Eye (tissue), 1 donor: ENCODE measurements around the gene ZNF780B.
"Not testable (repeated sequence)": the region's sequence is repeated elsewhere in the genome, so short reads cannot be mapped to it uniquely, and the experiment has no call there.

Experiments used
- DNase-seq: peaks from one replicate; pipeline ENCODE4 v3.0.0-alpha.2; 2015

The ZNF780B gene

DNA sequence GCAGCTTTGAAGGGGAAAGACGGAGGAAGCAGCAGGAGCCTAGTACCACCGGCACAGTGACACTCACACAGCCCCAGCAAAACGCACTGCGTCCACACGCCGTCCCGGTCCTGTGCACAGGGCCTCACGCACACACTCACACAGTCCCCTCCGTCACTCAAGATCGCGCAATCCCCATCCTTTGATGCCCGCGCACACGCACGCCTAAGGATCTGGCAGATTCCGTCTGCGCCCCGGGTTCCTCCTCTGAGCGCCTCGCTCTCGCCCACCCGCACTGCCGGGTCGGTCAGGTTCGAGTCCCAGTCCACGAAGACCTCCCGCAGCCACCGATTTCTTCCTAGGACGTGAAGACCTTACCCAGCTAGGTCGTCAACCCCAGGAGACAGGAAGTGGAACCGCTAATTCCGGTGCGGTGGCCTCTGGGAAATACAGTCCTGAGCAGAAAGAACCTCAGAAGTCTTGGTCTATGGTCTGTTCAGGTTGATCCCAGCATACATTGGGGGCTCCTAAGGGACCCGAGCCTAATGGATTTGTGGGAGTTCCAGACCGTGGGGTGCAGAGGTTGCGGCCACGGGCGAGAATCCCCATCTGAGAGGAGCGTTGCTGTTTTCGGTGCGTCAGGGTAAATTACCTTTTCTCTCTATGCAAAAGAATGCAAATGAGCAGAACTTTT is at the start of gene ZNF780B:
Gene ZNF780B (minus strand): TSS at position 400 of the 673 bp plus-strand sequence. CDS start 5,899 bp downstream, outside the sequence.
- peak; percentile 88 for DNase-seq

DNA sequence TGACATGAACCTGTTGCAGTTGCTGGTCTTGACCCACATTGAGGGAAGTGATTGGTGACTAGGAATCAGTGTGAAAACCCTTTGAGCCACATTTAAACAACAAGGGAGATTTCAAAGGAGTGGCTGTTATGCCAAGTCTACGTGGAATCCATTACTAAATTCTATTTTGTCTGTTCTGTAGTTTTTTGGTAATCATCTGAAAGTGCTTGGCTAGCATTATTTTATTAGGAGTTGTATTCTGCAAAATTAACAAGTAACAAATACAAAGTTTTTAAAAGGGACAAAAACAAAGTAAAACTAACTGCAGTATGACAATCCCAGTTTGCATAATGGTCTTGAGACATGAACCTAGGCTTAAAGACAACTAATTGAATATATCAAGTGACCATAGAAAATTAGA is 48.7 kb upstream of the ZNF780B start:
- DNase-seq, result no peak

DNA sequence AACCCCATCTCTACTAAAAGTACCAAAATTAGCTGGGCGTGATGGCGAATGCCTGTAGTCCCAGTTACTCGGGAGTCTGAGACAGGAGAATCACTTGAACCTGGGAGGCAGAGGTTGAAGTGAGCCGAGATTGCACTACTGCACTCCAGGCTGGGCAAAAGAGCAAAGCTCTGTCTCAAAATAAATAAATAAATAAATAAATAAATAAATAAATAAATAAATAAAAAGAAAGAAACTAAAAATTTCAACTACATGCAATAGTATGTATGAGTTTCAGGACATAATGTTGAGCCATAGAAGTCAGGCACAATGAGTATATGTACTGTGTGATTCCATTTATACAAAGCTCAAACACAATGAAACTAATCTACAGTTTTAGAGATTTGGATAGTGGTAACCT is 47.6 kb upstream of the ZNF780B start:
- no peak for DNase-seq

DNA sequence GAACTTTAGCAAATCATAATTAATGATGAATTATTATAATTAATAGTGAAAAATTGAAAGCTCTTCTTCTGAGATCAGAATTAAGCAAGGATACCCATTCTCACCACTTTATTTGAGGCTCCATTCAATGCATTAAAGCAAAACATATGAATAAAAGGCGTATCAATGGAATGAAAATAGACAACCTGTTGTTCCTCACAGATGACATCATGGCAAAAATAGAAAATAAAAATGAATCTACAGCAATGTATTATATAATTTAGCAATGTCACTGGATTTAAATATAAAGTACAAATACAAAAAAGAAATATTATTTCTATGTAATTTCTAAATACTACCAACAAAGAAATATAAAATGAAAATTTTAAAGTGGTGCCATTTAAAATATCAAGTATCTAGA is 45.8 kb upstream of the ZNF780B start:
- DNase-seq, result no peak

DNA sequence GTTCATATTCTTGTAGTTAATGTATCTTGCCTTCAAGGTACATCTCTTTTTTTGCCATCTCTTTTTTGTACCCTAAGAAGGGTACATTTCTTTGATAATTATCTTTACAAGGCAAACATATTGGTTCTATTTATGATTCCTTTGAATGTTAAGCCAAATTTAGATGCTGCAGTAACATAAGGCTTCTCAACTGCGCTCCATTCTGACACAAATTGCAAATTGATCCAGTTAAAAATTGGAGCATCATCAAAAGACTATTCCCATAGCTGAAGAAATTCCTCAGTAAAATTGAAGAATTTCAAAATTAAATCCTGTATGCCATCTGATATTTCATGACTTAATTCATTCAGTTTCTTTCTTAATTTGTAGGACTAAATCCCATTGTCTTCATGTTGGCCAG is 37.4 kb upstream of the ZNF780B start:
- no peak for DNase-seq

DNA sequence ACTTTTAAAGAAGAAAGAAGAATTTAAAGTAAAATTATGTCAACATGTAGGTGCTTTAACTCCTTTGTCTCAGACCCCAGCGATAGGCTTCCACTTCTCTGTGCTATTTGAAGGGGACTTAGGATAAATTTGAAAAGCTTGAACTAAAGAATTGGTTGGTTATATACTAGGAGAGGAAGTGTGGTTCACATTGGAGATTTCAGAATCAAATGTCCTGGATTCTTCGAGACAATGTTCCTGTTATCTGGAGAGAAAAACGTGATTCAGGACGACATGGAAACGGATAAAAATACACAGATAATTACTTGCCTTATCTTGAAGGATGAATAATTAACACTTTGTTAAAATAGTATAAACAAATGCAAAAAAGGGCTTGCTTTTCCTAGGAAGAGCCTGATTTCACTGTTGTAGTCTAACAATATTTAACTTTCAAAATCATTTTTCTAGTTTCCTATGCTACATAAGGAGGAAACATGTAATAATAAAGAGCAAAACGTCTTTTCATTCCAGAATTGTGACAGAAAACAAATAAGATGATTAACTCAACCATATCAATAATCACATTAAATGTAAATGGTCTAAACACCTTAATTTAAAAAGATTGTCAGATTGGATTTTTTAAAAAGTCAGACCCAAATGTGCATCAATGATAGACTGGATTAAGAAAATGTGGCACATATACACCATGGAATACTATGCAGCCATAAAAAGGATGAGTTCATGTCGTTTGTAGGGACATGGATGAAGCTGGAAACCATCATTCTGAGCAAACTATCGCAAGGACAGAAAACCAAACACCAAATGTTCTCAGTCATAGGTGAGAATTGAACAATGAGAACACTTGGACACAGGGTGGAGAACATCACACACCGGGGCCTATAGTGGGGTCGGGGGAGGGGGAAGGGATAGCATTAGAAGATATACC is 35.4 kb upstream of the ZNF780B start:
- no peak for DNase-seq

DNA sequence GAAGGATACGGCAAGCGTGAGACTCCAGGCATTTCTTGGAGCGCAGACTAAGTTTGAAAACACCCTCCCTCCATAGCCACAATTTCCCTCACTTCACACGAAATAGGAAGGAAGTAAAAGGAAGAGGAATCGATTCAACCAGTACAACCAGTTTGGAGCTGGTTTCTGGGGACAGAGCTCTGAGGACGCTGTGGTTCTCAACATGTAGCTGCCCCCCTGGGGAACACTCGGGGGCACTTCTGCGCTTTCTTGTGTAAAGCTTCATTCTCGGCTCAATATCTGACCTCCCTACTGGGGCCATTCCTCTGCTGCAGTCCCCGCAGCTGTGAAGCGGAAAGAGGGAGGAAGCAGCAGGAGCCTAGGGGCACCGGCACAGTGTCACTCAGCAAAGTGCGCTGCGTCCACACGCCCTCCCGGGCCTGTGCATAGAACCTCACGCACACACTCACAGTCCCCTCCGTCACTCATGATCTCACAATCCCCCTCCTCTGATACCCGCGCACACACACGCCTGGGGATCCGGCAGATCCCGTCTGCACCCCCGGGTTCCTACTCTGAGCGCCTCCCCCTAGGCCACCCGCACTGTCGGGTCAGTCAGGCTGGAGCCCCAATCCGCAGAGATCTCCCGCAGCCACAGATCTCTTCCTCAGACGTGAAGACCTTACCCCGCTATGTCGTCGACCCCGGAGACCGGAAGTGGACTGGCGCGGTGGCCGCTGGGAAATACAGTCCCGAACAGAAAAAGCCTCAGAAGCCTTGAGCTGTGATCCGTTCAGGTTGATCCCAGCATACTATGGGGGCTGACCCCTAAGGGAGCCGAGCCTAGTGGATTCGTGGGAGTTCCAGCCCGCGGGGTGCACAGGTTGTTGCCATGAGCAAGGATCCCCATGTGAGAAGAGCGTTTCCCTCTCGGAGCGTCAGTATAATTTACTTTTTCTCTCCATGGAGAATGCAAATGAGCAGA is 34.5 kb upstream of the ZNF780B start, which contains the start of gene ZNF780A:
Gene ZNF780A (minus strand): TSS at position 703 of the 964 bp plus-strand sequence. CDS start 6,190 bp downstream, outside the sequence.
- peak; percentile 94 for DNase-seq

DNA sequence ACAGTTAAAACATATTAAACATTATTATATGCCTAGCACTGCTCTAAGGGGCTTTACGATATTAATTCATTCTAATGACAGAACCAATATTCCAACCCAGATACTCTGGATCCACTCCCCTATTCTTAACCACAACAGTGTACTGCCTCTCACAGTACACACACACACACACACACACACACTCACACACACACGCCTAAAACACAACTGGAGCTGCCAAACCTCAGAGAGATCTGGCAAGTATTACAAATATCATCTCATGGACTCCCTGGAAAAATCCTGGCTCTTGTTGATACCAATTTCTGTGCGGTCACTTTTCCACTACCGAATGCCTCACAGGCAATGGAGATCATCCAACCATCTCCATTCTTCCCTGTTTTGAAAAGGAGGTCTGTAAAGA is 33.4 kb upstream of the ZNF780B start:
- peak; percentile 45 for DNase-seq

DNA sequence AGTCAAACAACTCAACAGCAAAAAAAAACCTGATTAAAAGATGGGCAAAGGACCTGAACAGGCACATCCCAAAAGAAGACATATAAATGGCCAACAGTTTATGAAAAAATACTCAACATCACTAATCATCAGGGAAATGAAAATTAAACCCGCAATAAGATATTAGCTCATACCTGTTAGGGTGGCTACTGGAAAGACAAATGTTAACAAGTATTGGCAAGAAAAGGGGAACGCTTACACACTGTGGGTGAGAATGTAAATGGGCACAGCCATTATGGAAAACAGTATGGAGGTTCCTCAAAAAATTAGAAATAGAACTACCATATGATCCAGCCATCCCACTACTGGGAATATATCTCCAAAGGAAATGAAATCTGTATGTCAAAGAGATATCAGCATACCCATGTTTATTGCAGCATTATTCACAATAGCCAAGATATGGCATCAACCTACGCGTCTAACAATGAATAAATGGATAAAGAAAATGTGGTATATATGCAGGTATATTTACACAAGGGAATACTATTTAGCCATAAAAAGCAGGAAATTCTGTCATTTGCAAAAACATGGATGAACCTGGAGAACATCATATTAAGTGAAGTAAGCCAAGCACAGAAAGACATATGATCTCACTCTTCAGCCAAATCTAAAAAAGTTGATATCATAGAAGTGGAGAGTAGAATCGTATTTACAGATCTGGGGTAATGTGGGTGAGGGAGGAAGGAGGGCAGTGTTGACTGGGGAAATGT is 32.4 kb upstream of the ZNF780B start:
- DNase-seq, result no peak

DNA sequence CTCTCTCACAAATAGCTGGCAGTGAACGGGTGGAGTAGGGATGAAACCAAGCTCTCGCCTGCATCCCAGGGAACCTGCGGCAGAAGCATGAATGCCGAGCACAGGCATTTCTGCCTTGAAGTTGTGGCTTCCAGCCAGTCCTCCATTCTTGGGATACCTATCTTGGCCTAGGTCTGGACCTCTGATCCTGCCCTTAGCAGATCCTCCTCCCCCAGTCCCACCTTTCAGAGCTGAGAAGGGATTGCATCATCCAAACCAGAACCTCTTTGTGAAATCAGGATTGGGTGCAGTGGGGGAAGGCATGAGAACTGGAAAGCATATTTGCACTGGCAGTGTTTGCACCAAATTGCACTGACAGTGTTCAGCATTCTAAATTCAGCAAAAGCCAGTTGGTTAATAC is 28.9 kb upstream of the ZNF780B start:
- no peak for DNase-seq

DNA sequence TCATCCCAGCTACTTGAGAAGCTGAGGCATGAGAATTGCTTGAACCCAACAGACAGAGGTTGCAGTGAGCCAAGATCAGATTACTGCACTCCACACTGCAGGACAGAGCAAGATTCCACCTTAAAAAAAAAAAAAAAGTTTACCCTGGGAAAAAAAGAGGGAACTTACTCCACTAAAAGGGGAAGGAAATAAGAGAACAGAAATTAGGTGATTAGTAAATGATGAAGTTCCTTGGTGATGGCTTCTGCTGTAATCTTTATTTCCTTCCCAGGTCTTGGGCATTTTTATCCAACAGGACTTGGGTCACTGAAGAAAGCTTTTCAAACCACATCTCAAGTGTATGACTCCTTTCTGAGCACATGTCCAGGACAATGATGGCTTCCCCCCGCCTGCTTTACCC is 25.4 kb upstream of the ZNF780B start:
- DNase-seq, result no peak

DNA sequence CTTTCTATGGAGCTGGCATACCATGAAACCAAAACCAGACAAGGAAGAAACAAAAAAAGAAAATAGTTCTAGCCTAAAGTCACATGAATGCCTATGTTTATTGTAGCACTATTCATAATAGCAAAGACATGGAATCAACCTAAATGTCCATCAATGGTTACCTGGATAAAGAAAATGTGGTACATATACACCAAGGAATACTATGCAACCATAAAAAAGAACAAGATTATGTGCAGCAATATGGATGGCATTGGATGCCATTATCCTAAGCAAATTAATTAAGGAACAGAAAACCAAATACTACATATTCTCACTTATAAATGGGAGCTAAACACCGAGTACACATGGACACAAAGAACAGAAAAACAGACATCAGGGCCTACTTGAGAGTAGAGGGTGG is 24.3 kb upstream of the ZNF780B start:
- DNase-seq, result no peak

DNA sequence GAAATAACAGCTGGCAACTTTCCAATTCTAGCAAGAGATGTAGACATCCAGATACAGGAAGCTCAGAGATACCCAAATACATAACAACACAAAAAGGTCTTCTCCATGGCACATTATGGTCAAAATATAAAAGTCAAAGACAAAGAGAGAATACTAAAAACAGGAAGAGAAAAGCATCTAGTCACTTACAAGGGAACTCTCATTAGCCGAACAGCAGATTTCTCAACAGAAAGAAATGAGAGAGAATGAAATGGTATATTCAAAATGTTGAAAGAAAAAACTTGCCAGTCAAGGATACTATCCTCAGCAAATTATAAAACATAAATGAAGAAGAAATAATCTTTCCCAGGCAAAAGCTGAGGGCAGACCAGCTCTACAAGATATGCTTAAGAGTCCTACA is 22.3 kb upstream of the ZNF780B start:
- DNase-seq, result no peak

DNA sequence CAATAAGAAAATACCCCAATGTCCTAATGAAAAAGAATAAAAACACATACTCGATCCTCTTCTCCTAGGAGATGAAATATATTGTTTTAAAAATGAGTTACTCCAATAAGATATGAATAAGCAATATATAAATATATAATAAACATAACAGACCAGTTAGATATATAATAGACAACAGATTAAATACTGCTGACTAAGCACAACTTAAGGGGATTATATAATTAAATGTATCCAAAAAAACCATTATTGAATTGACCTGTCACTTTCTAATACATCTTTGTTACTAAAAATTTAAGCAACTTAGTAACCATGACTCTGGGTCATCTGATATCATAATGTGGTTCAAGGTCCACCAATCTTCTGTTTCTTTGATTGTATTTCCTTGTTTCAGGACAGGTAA is 14.0 kb upstream of the ZNF780B start:
- no peak for DNase-seq

DNA sequence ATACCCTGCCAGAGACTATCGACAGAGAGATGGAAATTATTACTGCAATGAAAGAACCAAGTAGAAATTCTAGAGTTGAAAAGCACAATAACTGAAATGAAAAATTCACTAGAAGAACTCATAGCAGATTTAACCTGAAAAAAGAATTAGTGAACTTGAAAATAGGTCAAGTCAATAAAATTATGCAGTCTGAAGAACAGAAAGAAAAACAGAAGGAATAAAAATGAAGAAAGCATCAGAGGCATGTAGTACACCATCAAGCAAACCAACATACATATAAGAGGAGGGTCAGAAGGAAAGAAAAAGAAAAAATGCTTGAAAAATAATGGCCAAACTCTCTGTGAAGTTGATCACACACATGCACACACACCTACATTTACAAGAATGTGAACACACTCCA is 3.6 kb upstream of the ZNF780B start:
- DNase-seq, result no peak

DNA sequence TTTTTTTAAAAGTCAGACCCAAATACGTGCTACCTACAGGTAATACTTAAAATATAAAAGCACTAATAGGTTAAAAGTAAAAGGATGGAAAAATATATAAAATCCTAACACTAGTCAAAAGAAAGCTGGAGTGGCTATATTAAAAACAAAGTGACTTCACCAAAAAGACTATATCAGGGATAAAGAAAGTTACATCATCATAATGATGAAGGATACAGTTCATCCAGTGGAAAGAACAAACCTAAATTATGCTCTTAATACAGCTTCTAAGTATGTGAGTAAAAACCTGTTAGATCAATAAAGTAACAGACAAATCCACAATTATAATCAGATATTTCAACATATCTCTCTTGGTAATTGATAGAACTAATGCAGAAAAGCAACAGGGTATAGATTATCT is 1.1 kb upstream of the ZNF780B start:
- DNase-seq, result no peak

DNA sequence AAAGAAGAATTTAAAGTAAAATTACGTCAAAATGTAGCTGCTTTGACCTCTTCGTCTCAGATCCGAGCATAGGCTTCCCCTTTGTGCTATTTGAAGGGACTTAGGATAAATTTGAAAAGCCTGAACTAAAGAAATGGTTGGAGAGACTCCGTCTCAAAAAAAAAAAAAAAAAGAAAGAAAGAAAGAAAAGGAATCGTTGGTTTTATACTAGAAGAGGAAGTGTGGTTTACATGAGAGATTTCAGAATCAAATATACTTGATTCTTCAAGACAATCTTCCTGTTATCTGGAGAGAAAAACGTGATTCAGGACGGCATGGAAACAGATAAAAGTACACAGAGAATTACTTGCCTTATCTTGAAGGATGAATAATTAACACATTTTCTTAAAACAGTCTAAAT is 474 bp upstream of the ZNF780B start:
- no peak for DNase-seq

DNA sequence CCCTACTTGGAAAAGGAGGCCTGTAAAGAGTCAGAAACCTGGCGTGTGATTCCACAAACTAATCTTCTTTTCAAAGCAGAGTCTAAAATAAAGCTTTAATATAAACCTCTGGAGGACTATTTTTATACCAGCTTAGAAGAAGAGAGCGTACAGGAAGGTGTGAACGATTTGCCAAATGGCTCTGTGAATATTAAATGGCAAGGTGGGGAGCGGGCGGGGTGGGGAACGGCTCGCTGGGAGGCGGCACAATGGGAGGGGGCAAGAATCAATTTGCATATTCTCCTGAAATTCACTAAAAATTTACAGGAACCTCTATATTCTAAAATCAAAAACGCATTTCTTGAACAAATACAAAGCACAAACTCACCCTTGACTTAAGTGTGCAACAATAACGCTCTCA is 982 bp downstream of the ZNF780B start:
- DNase-seq, result no peak

DNA sequence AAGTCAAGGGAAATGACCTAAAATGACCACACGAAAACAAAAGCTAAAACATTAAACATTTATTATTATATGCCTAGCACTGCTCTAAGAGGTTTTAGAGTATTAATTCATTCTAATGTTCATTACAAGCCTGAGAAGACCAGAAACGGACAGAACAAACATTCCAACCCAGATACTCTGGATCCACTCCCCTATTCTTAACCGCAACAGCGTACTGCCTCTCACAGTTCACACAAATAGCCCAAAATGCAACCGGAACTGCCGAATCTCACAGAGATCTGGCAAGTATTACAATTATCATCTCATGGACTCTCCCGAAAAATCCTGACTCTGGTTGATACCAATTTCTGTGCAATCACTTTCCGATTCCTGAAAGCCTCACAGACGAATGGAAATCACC is 1.4 kb downstream of the ZNF780B start:
- no peak for DNase-seq

DNA sequence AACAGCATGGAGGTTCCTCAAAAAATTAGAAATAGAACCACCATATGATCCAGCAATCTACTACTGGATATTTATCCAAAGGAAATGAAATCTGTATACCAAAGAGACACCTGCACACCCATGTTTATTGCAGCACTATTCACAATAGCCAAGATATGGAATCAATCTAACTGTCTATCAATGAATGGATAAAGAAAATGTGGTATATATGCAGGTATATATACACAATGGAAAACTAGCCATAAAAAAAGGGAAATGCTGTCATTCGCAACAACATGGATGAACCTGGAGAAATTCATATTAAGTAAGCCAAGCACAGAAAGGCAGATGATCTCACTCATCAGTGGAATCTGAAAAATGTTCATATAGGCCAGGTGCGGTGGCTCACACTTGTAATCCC is 2.5 kb downstream of the ZNF780B start:
- DNase-seq, result no peak

DNA sequence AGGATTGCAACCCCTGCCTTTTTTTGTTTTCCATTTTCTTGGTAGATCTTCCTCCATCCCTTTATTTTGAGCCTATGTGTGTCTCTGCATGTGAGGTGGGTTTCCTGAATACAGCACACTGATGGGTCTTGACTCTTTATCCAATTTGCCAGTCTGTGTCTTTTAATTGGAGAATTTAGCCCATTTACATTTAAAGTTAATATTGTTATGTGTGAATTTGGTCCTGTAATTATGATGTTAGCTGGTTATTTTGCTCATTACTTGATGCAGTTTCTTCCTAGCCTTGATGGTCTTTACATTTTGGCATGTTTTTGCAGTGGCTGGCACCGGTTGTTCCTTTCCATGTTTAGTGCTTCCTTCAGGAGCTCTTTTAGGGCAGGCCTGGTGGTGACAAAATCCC is 14.3 kb downstream of the ZNF780B start:
- DNase-seq, result not testable (repeated sequence)

DNA sequence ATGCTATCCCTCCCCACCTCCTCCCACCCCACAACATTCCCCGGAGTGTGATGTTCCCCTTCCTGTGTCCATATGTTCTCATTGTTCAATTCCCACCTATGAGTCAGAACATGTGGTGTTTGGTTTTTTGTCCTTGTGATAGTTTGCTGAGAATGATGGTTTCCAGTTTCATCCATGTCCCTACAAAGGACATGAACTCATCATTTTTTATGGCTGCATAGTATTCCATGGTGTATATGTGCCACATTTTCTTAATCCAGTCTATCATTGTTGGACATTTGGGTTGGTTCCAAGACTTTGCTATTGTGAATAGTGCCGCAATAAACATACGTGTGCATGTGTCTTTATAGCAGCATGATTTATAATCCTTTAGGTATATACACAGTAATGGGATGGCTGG is 18.0 kb downstream of the ZNF780B start:
- DNase-seq, result not testable (repeated sequence)
